HG03025 (cell line): ENCODE results near the gene CTSD.

ENCODE experiments used
- ATAC-seq: cut with Tn5 transposase; IDR thresholded peaks from one replicate; pipeline ENCODE4 v1.9.1; 2021; ENCODE audit warnings: mild to moderate bottlenecking, moderate library complexity; ENCODE audit not compliant: unreplicated experiment, low FRiP score

CTSD gene

GRCh38 chr11:1746511-1746931 is 17.2 kb downstream of the CTSD start:
- no peak for ATAC-seq

- ATAC-seq: no peak
These were observed 17.9 kb downstream of the CTSD start for GRCh38 chr11:1745701-1746320.

- ATAC-seq: no peak
These were observed 18.6 kb downstream of the CTSD start for GRCh38 chr11:1744891-1745700.

GRCh38 chr11:1744137-1744886 is 19.4 kb downstream of the CTSD start:
- ATAC-seq: no peak

- no peak for ATAC-seq
These were observed 20.1 kb downstream of the CTSD start for GRCh38 chr11:1743585-1744136.

- ATAC-seq: no peak
These were observed 20.7 kb downstream of the CTSD start for GRCh38 chr11:1742869-1743584.

- ATAC-seq: no peak
These were observed 21.4 kb downstream of the CTSD start for GRCh38 chr11:1742371-1742770.

GRCh38 chr11:1741741-1742140 is 22.0 kb downstream of the CTSD start:
- no peak for ATAC-seq

GRCh38 chr11:1740786-1741530 is 22.8 kb downstream of the CTSD start:
- ATAC-seq: no peak

GRCh38 chr11:1739576-1739975 is 24.2 kb downstream of the CTSD start:
- no peak for ATAC-seq

GRCh38 chr11:1738380-1738779 is 25.3 kb downstream of the CTSD start:
- no peak for ATAC-seq

- ATAC-seq: no peak
These were observed 26.5 kb downstream of the CTSD start for GRCh38 chr11:1737080-1737757.

- no peak for ATAC-seq
These were observed 27.2 kb downstream of the CTSD start for GRCh38 chr11:1736447-1736992.

- no peak for ATAC-seq
These were observed 28.5 kb downstream of the CTSD start for GRCh38 chr11:1735271-1735670.

- no peak for ATAC-seq
These were observed 29.1 kb downstream of the CTSD start for GRCh38 chr11:1734641-1735081.

- ATAC-seq: no peak
These were observed 29.7 kb downstream of the CTSD start for GRCh38 chr11:1733716-1734640.

GRCh38 chr11:1733009-1733715 is 30.6 kb downstream of the CTSD start:
- no peak for ATAC-seq
